LHCN-M2 (cell line): ENCODE data around the gene CAMK4. TPM values are rescaled to one million over a fixed set of nuclear protein-coding genes. Genes with fewer than 3 reads are reported as not detected.
A peak's percentile ranks its signal among the peaks of the same experiment; 100 is the strongest.

ENCODE experiments used
- DNase-seq: peaks from one replicate; pipeline ENCODE4 v3.0.0-alpha.2; 2012; ENCODE audit warnings: low read depth
- polyA plus RNA-seq: library from polyadenylated mRNA; unstranded; fragments of >200 nt; gene quantifications from one replicate; pipeline ENCODE4 v1.2.1, GENCODE V29; 2012; ENCODE audit warnings: missing spikeins
- total RNA-seq: library from RNA; depleted of rRNA; stranded (reverse); fragments of >200 nt; gene quantifications from 2 replicates; pipeline ENCODE4 v1.2.3, GENCODE V29; 2014; rRNA removed

Gene CAMK4
- 0.06 and 0.52 TPM in 2 replicates for total RNA-seq
- 0.24 TPM for polyA plus RNA-seq

- peak; percentile 47 for DNase-seq
Measured at GRCh38 chr5:111223787-111224560, at the start of gene CAMK4. TSS of gene CAMK4 (plus strand) at chr5:111224384. CDS start at chr5:111224484, 100 bp downstream.

- no peak for DNase-seq
Measured at GRCh38 chr5:111183064-111183463, 41.1 kb upstream of the CAMK4 start.

GRCh38 chr5:111187079-111187478 is 37.1 kb upstream of the CAMK4 start:
- no peak for DNase-seq

- DNase-seq, result no peak
Measured at GRCh38 chr5:111194053-111194452, 30.1 kb upstream of the CAMK4 start.

DNA sequence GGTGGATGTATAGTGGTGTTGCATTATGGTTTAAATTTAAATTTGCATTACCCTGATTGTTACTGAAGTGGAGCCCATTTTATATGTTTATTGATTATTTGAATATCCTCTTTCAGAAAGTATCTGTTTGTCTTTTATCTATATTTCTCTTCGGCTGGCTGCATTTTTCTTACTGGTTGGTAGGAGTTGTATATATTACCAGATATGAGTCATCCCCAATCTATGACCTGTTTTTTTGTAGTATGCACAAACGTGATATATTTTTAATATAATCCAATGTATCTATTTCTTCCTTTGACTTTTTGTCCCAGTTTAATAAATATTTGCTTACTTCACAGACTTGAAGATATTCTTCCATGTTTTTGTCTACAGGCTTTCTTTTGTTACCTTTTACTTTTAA is 29.3 kb upstream of the CAMK4 start:
- DNase-seq, result no peak

DNA sequence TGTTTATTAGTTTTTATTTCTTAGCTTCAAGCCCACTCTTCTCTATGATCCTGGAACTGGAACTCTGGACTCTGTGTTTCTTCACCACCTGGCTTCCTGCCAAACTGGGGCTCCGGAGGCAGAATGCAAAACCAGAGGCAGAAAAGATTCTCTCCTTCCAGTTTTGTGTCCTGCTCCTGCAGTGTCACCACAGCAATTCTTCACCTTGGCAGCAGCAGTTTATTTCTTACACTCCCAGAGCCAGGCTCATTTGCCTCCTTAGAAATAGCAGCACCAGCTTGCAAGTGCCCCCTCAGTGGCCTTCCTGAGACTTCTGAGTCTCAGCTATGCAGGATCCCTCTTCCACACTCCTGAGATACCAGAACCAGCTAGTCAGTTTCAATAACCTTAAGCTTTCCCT is 26.7 kb upstream of the CAMK4 start:
- no peak for DNase-seq

- DNase-seq, result no peak
Measured at GRCh38 chr5:111198281-111198966, 25.8 kb upstream of the CAMK4 start.

- no peak for DNase-seq
Measured at GRCh38 chr5:111200828-111201227, 23.4 kb upstream of the CAMK4 start.

GRCh38 chr5:111201705-111202104 is 22.5 kb upstream of the CAMK4 start:
- DNase-seq, result no peak

GRCh38 chr5:111211341-111211740 is 12.8 kb upstream of the CAMK4 start:
- DNase-seq, result no peak

DNA sequence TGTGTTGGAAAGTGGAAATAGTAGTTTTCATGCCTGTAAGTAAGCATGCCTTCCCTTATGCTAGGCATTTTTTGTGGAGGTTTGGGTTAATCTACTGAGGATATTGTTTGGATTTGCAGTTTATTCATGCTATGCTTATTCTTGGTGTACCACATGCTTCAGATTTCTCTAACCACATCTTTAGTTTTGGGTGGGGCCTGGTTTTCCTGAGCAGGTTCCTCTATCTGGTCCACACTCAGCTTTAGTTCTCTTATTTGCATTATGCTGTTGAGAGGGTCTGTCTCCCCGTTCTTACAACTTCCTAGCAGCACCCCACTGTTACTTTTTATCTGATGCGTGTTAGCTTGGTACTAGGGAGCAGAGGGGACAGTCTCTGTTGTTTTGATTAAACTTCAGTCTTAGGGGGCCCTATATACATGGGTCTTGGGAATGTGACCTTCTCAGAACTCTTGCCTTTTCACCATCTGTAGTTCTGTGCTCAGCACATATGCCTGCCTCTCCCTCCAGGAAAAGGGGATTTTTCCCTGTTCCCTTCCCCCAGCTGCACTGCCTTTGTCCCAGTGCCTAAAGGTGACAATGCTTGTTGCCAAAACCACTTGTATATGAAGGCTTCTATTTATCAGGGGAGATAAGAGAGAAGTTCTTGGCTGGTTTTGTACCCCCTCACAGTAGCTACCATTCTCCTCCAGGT is 10.0 kb upstream of the CAMK4 start:
- DNase-seq, result no peak

DNA sequence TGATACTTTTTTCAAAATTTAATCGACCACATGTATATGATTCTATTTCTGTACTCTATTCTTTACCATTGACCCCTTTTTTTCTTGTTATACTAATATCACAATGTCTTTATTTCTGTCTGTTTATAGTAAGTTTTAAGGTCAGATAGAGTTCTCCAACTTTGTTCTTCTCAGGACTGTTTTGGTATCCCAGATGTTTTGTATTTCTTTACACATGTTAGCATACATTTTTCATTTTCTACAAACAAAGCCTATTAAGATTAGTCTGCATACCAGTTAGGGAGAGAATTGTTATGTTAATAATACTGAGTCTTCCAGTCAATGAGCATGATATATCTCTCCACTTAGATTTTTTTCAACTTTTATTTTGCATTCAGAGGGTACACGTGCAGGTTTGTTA is 8.2 kb upstream of the CAMK4 start:
- DNase-seq, result no peak

DNA sequence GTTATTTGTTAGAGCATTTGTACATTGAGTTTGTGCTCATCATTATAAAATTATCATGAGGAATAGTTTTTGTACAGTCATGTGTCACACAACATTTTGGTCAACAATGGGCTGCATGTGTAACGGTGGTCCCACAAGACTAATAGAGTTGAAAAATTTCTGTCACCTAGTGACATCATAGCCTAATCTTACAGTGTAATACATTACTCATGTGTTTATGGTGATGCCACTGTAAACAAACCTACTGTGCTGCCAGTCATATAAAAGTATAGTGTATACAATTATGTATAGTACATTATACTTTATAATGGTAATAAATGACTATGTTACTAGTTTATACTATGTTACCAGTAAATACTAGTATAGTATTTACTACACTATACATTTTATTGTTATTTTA is 3.0 kb upstream of the CAMK4 start:
- DNase-seq, result no peak

GRCh38 chr5:111223101-111223786 is 940 bp upstream of the CAMK4 start:
- no peak for DNase-seq

DNA sequence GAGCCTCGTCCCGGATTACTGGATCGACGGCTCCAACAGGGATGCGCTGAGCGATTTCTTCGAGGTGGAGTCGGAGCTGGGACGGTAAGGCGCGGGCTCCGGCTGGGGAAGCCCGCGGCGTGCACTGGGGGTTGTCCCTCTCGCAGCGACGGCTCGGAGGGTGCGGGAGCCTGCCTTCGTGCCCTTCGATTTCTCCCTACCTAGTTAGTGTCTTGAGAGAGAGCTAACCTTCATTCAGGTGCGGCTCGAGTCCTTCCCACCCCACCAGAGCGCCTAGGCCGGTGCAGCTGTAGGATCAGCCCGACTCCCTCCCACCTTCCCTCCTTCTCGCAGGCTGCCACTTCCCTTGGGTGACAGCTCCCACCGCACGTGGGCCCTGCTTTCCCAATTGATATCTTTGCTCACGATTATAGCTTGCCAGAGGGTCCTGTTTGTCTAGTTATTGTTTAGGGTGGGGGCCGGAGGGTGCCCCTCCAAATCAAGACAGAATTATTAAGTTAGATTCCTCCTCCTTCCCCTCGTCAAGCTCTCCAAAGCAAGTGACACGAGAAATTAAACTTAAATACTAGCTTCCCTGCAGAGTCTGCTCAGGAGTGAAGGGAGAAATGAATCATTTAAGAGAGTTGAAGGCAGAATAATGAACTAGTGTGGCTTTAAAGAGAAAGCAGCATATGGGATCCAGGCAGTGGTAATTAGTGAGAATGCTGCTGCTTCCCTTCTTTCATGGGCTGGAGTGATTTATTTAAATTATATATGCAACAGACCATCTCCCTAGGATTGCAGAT is 569 bp downstream of the CAMK4 start:
- DNase-seq, result no peak

DNA sequence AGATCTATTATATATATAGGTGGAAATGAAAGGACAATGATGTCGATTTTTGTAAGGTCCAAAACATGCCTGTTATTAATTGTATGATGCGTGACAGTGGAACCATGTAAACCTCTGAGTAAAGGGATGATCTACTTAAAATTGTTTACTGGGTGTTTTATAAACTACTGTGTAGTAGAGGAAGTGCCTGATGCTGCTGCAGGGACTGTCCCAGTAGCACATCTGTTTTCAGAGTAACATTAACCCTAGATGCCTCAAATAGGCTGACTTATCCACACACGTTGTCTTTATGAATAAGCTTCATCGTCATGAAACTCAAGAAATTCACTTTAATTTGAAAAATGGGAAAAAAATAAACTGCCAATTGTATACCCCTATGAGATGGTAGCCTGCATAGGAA is 1.7 kb downstream of the CAMK4 start:
- no peak for DNase-seq

DNA sequence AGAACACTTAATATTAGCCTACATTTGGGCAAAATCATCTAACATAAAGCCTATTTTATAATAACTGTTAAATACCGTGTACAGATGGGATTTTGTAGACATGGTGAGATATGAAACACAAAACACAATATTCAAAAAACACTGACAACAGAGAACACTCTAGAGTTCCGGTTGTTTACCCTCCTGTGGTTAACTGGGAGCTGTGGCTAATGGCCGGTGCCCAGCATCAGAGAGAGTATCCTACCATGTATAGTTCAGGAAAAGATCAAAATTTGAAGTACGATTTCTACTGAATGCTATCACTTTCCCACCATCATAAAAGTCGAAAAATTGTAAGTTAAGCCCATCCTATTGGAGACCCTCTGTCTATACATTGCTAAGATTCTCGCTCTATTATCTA is 2.4 kb downstream of the CAMK4 start:
- DNase-seq, result no peak

GRCh38 chr5:111227226-111227782 is 3.1 kb downstream of the CAMK4 start:
- no peak for DNase-seq

DNA sequence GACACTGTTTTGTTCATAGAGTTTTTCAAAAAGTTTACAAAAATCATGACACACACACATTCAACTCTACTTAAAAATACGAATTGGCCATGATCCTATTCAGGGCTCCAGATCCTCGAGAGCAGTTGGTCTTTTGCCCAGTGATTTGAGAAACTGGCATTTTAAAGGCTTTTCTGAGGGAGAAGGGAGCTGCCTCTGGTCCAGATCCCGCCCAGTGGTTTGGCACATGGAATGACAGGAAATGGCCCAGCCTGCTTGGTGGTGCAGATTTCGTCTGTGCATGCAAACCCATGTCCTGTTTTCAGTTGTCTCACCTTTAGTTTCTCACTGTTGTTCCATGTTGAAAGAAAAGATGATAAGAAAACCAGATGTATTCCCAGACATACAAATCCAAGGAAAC is 3.6 kb downstream of the CAMK4 start:
- DNase-seq, result peak; percentile 12

GRCh38 chr5:111228520-111229220 is 4.5 kb downstream of the CAMK4 start:
- DNase-seq, result no peak
